GM12878 (cell line): ENCODE data around the gene NAV1. TPM values are rescaled to one million over a fixed set of nuclear protein-coding genes. Genes with fewer than 3 reads are reported as not detected.

Experiments used
- JUNB ChIP-seq: IDR thresholded peaks from 2 replicates; pipeline ENCODE4 v1.6.1; 2016; ENCODE audit warnings: antibody characterized with exemption, mild to moderate bottlenecking
- NFIC ChIP-seq: IDR thresholded peaks from 2 replicates; pipeline ENCODE4 v1.6.1; 2012; ENCODE audit warnings: low read depth, mild to moderate bottlenecking, inconsistent platforms, low read length, moderate library complexity
- NRF1 ChIP-seq: conservative IDR thresholded peaks from 2 replicates; pipeline ENCODE4 v1.6.1; 2011; ENCODE audit warnings: mild to moderate bottlenecking, low read depth, low read length, improper control_type of control experiment
- SREBF2 ChIP-seq: IDR thresholded peaks from 2 replicates; pipeline ENCODE4 v1.6.1; 2012; ENCODE audit warnings: mild to moderate bottlenecking, low read length
- SRF ChIP-seq, 2 experiments: IDR thresholded peaks; 2 replicates each; pipeline ENCODE4 v1.6.1; 2011; ENCODE audit warnings: low read depth in 2 of 2, low read length in 2 of 2, mild to moderate bottlenecking in 1 of 2, moderate library complexity in 1 of 2
- polyA plus RNA-seq, 11 experiments: library from polyadenylated mRNA; depleted of rRNA in 4 of 11; unstranded in 6 of 11; stranded (reverse) in 5 of 11; fragments of >200 nt; fragmentation: Nextera tagmentation in 4 of 11; fragmentation: Illumina TruSeq in 1 of 11; extraction: Ambion mirVana in 4 of 11; extraction: Trizol in 1 of 11; gene quantifications; 1 replicate in 1 of 11; 2 replicates in 10 of 11; pipeline versions ENCODE4 v1.2.1 to v1.2.3, GENCODE V29; 2011 to 2016; ENCODE audit warnings: inconsistent platforms in 2 of 11, missing spikeins in 2 of 11, low read depth in 1 of 11
- total RNA-seq, 4 experiments: library from RNA; depleted of rRNA in 3 of 4; stranded (reverse); fragments of >200 nt in 3 of 4; fragmentation: Illumina TruSeq in 1 of 4; extraction: Trizol in 1 of 4; gene quantifications; 2 replicates each; pipeline versions ENCODE4 v1.2.1 to v1.2.3, GENCODE V29; 2013 to 2021

The NAV1 gene
- total and polyA plus RNA-seq, 10 of the 15 experiments (the other 5 are each of a cell fraction or from before 2014, with no cell fraction given), result 0.04 to 1.3 (median 0.36) TPM

DNA sequence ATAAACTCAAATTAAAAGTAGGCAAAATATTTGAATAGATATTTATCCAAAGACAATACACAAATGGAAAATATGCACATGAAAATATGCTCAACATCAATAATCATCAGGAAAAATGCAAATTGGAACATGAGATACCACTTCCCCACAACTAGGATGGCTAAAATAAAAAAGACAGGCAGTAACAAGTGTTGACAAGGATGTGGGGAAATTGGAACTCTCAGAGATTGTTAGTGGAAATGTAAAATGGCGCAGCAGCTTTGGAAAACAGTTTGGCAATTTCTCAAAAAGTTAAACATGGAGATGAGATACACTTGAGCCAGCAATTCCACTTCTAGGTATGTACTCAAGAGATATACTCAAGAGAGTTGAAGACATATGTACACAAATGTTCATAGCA lies 48.8 kb downstream of the NAV1 start (continued):
- TF ChIP-seq SRF (IDR thresholded peaks at IDR 0.05; ENCODE audit: low read depth in 2 of 2, low read length in 2 of 2) (no peak), NFIC (no peak), JUNB (no peak), SREBF2 (no peak), NRF1 (no peak)
- TF ChIP-seq, all 136 proteins: peak for 0

Other genes starting within 250 kb of the NAV1 start
- not detected in 2 replicates for gene TNNT2, start 161.4 kb upstream of the NAV1 start, total RNA-seq (2014; rRNA removed)
- not detected in 2 replicates for gene TNNT2, start 161.4 kb upstream of the NAV1 start, total RNA-seq (2014; rRNA removed; fragmentation: Illumina TruSeq; extraction: Trizol)
- not detected in 2 replicates for gene TNNT2, start 161.4 kb upstream of the NAV1 start, total RNA-seq (2021)
- not detected in 2 replicates for gene TNNT2, start 161.4 kb upstream of the NAV1 start, polyA plus RNA-seq (2011; rRNA removed)
- gene TNNT2, start 161.4 kb upstream of the NAV1 start, polyA plus RNA-seq (2014; fragmentation: Illumina TruSeq; extraction: Trizol), result not detected in 2 replicates
- gene TNNT2, start 161.4 kb upstream of the NAV1 start, polyA plus RNA-seq (2014; fragmentation: Nextera tagmentation; extraction: Ambion mirVana), result not detected
- gene TNNT2, start 161.4 kb upstream of the NAV1 start, polyA plus RNA-seq (2014; rRNA removed), result not detected in 2 replicates
- gene TNNT2, start 161.4 kb upstream of the NAV1 start, polyA plus RNA-seq (2016; fragmentation: Nextera tagmentation; extraction: Ambion mirVana), result 1 to 10 TPM in 1 of 2 experiments, not detected in 1; 2.2 TPM
- gene LAD1, start 139.8 kb upstream of the NAV1 start, total RNA-seq (2014; rRNA removed), result 0.22 and 0.40 TPM in 2 replicates
- 0.18 and 0.40 TPM in 2 replicates for gene LAD1, start 139.8 kb upstream of the NAV1 start, total RNA-seq (2014; rRNA removed; fragmentation: Illumina TruSeq; extraction: Trizol)
- gene LAD1, start 139.8 kb upstream of the NAV1 start, total RNA-seq (2021), result 0.26 and 0.53 TPM in 2 replicates
- 0.05 TPM in 1 of 2 replicates, not detected in the other for gene LAD1, start 139.8 kb upstream of the NAV1 start, polyA plus RNA-seq (2011; rRNA removed)
- 0.11 and 0.48 TPM in 2 replicates for gene LAD1, start 139.8 kb upstream of the NAV1 start, polyA plus RNA-seq (2014; fragmentation: Illumina TruSeq; extraction: Trizol)
- not detected for gene LAD1, start 139.8 kb upstream of the NAV1 start, polyA plus RNA-seq (2014; fragmentation: Nextera tagmentation; extraction: Ambion mirVana)
- 0.32 and 0.80 TPM in 2 replicates for gene LAD1, start 139.8 kb upstream of the NAV1 start, polyA plus RNA-seq (2014; rRNA removed)
- gene LAD1, start 139.8 kb upstream of the NAV1 start, polyA plus RNA-seq (2016; fragmentation: Nextera tagmentation; extraction: Ambion mirVana), result under 1 TPM in 1 of 2 experiments, not detected in 1; 0.16 TPM
- gene TNNI1, start 117.4 kb upstream of the NAV1 start, total RNA-seq (2014; rRNA removed), result under 0.01 TPM in 1 of 2 replicates, not detected in the other
- gene TNNI1, start 117.4 kb upstream of the NAV1 start, total RNA-seq (2014; rRNA removed; fragmentation: Illumina TruSeq; extraction: Trizol), result 0.14 TPM in 1 of 2 replicates, not detected in the other
- gene TNNI1, start 117.4 kb upstream of the NAV1 start, total RNA-seq (2021), result not detected in 2 replicates
- 0.41 and 0.50 TPM in 2 replicates for gene TNNI1, start 117.4 kb upstream of the NAV1 start, polyA plus RNA-seq (2011; rRNA removed)
- not detected in 2 replicates for gene TNNI1, start 117.4 kb upstream of the NAV1 start, polyA plus RNA-seq (2014; fragmentation: Illumina TruSeq; extraction: Trizol)
- under 1 TPM in 1 of 2 experiments, not detected in 1; 0.04 TPM for gene TNNI1, start 117.4 kb upstream of the NAV1 start, polyA plus RNA-seq (2014; fragmentation: Nextera tagmentation; extraction: Ambion mirVana)
- gene TNNI1, start 117.4 kb upstream of the NAV1 start, polyA plus RNA-seq (2014; rRNA removed), result 0.39 TPM in 1 of 2 replicates, not detected in the other
- 1 to 10 TPM in 1 of 2 experiments, under 1 TPM in 1; 0.20 to 1.0 TPM for gene TNNI1, start 117.4 kb upstream of the NAV1 start, polyA plus RNA-seq (2016; fragmentation: Nextera tagmentation; extraction: Ambion mirVana)
- 22.4 and 26.0 TPM in 2 replicates for gene PHLDA3, start 69.9 kb upstream of the NAV1 start, total RNA-seq (2014; rRNA removed)
- gene PHLDA3, start 69.9 kb upstream of the NAV1 start, total RNA-seq (2014; rRNA removed; fragmentation: Illumina TruSeq; extraction: Trizol), result 6.4 and 7.7 TPM in 2 replicates
- gene PHLDA3, start 69.9 kb upstream of the NAV1 start, total RNA-seq (2021), result 33.7 and 35.5 TPM in 2 replicates
- 8.9 and 17.5 TPM in 2 replicates for gene PHLDA3, start 69.9 kb upstream of the NAV1 start, polyA plus RNA-seq (2011; rRNA removed)
- 2.5 and 5.5 TPM in 2 replicates for gene PHLDA3, start 69.9 kb upstream of the NAV1 start, polyA plus RNA-seq (2014; fragmentation: Illumina TruSeq; extraction: Trizol)
- gene PHLDA3, start 69.9 kb upstream of the NAV1 start, polyA plus RNA-seq (2014; fragmentation: Nextera tagmentation; extraction: Ambion mirVana), result 1 to 10 TPM in 1 of 2 experiments, under 1 TPM in 1; 0.60 to 2.0 TPM
- gene PHLDA3, start 69.9 kb upstream of the NAV1 start, polyA plus RNA-seq (2014; rRNA removed), result 27.9 and 38.4 TPM in 2 replicates
- 10 to 100 TPM; 47.5 to 57.4 TPM for gene PHLDA3, start 69.9 kb upstream of the NAV1 start, polyA plus RNA-seq (2016; fragmentation: Nextera tagmentation; extraction: Ambion mirVana)
- 80.1 and 80.4 TPM in 2 replicates for gene CSRP1, start 32.0 kb upstream of the NAV1 start, total RNA-seq (2014; rRNA removed)
- 61.2 and 63.3 TPM in 2 replicates for gene CSRP1, start 32.0 kb upstream of the NAV1 start, total RNA-seq (2014; rRNA removed; fragmentation: Illumina TruSeq; extraction: Trizol)
- gene CSRP1, start 32.0 kb upstream of the NAV1 start, total RNA-seq (2021), result 67.9 and 79.8 TPM in 2 replicates
- 50.2 and 81.0 TPM in 2 replicates for gene CSRP1, start 32.0 kb upstream of the NAV1 start, polyA plus RNA-seq (2011; rRNA removed)
- gene CSRP1, start 32.0 kb upstream of the NAV1 start, polyA plus RNA-seq (2014; fragmentation: Illumina TruSeq; extraction: Trizol), result 59.5 and 88.3 TPM in 2 replicates
- 10 to 100 TPM; 23.4 to 24.3 TPM for gene CSRP1, start 32.0 kb upstream of the NAV1 start, polyA plus RNA-seq (2014; fragmentation: Nextera tagmentation; extraction: Ambion mirVana)
- 80.8 and 93.4 TPM in 2 replicates for gene CSRP1, start 32.0 kb upstream of the NAV1 start, polyA plus RNA-seq (2014; rRNA removed)
- gene CSRP1, start 32.0 kb upstream of the NAV1 start, polyA plus RNA-seq (2016; fragmentation: Nextera tagmentation; extraction: Ambion mirVana), result 10 to 100 TPM; 94.4 to 99.2 TPM